GM19397 (cell line): ENCODE results near the gene TADA3.

Experiments used
- ATAC-seq: cut with Tn5 transposase; IDR thresholded peaks from one replicate; pipeline ENCODE4 v1.9.1; 2021; ENCODE audit warnings: mild to moderate bottlenecking, moderate library complexity; ENCODE audit not compliant: unreplicated experiment

Gene TADA3

GRCh38 chr3:9731206-9732079 lies 60.8 kb downstream of the TADA3 start, which contains the start of gene BRPF1:
TSS of gene BRPF1 (plus strand) at chr3:9731735. CDS start at chr3:9734141, 2,406 bp downstream.
- ATAC-seq = peak; percentile 91

- ATAC-seq = peak; percentile 36
Measured at GRCh38 chr3:9730657-9731205, 61.5 kb downstream of the TADA3 start.
